Trophoblast cell (in vitro differentiated cells and primary cell): Measurements from ENCODE around the gene PDC.

Experiments
- DNase-seq, 2 donors: peaks; one replicate each; pipeline ENCODE4 v3.0.0-alpha.2; 2016
- H2AFZ ChIP-seq: 2 replicates; pipeline ENCODE4 v1.6.1; 2013; ENCODE audit warnings: low read length, moderate library complexity, mild to moderate bottlenecking; ENCODE audit not compliant: insufficient read depth, poor library complexity
- H2AK5ac ChIP-seq: 2 replicates; pipeline ENCODE4 v1.6.1; 2013; ENCODE audit warnings: mild to moderate bottlenecking, low read length
- H2BK120ac ChIP-seq: 2 replicates; pipeline ENCODE4 v1.6.1; 2013; ENCODE audit warnings: low read length, mild to moderate bottlenecking, moderate library complexity; ENCODE audit not compliant: insufficient read depth, poor library complexity
- H2BK12ac ChIP-seq: 2 replicates; pipeline ENCODE4 v1.6.1; 2013; ENCODE audit warnings: mild to moderate bottlenecking, low read length, moderate library complexity
- H2BK5ac ChIP-seq: 2 replicates; pipeline ENCODE4 v1.6.1; 2013; ENCODE audit warnings: low read length, low read depth, moderate library complexity, mild to moderate bottlenecking; ENCODE audit not compliant: poor library complexity
- H3K14ac ChIP-seq: 2 replicates; pipeline ENCODE4 v1.6.1; 2013; ENCODE audit warnings: mild to moderate bottlenecking, low read length
- H3K18ac ChIP-seq: 2 replicates; pipeline ENCODE4 v1.6.1; 2013; ENCODE audit warnings: mild to moderate bottlenecking, low read length
- H3K23ac ChIP-seq: 2 replicates; pipeline ENCODE4 v1.6.1; 2013; ENCODE audit warnings: low read length
- H3K27ac ChIP-seq: 2 replicates; pipeline ENCODE4 v1.5.1; 2013; ENCODE audit warnings: low read depth, mild to moderate bottlenecking, inconsistent platforms, low read length, moderate library complexity
- H3K27me3 ChIP-seq: 2 replicates; pipeline ENCODE4 v1.6.1; 2013; ENCODE audit warnings: inconsistent platforms, mild to moderate bottlenecking, low read length, moderate library complexity; ENCODE audit not compliant: insufficient read depth
- H3K36me3 ChIP-seq, 2 experiments: 1 replicate in 1 of 2; 2 replicates in 1 of 2; pipeline ENCODE4 v1.6.1; 2013; ENCODE audit warnings: low read length in 2 of 2, mild to moderate bottlenecking in 2 of 2, moderate library complexity in 1 of 2; ENCODE audit not compliant: insufficient read depth in 2 of 2, control insufficient read depth in 1 of 2
- H3K4ac ChIP-seq: 2 replicates; pipeline ENCODE4 v1.6.1; 2013; ENCODE audit warnings: low read depth, mild to moderate bottlenecking, low read length, moderate library complexity
- H3K4me1 ChIP-seq, 2 experiments: 1 replicate in 1 of 2; 2 replicates in 1 of 2; pipeline ENCODE4 v1.6.1; 2013; ENCODE audit warnings: low read length in 2 of 2, mild to moderate bottlenecking in 2 of 2, moderate library complexity in 1 of 2; ENCODE audit not compliant: insufficient read depth in 2 of 2, control insufficient read depth in 1 of 2
- H3K4me2 ChIP-seq: 2 replicates; pipeline ENCODE4 v1.6.1; 2013; ENCODE audit warnings: inconsistent platforms, mild to moderate bottlenecking, low read length, moderate library complexity
- H3K4me3 ChIP-seq: 2 replicates; pipeline ENCODE4 v1.5.1; 2013; ENCODE audit warnings: mild to moderate bottlenecking, low read depth, low read length, inconsistent platforms
- H3K79me1 ChIP-seq: one replicate; pipeline ENCODE4 v1.6.1; 2013; ENCODE audit warnings: low read length
- H3K79me2 ChIP-seq: 2 replicates; pipeline ENCODE4 v1.6.1; 2013; ENCODE audit warnings: low read length, mild to moderate bottlenecking; ENCODE audit not compliant: control insufficient read depth, insufficient read depth, poor library complexity
- H3K9ac ChIP-seq: 2 replicates; pipeline ENCODE4 v1.6.1; 2013; ENCODE audit warnings: mild to moderate bottlenecking, low read length
- H3K9me3 ChIP-seq: 2 replicates; pipeline ENCODE4 v1.6.1; 2013; ENCODE audit warnings: low read depth, mild to moderate bottlenecking, control low read depth, inconsistent platforms, low read length; ENCODE audit not compliant: insufficient read depth
- H4K12ac ChIP-seq: 2 replicates; pipeline ENCODE4 v1.6.1; 2013; ENCODE audit warnings: low read depth, mild to moderate bottlenecking, low read length, moderate library complexity
- H4K8ac ChIP-seq: 2 replicates; pipeline ENCODE4 v1.6.1; 2013; ENCODE audit warnings: low read depth, mild to moderate bottlenecking, low read length, moderate library complexity
- H4K91ac ChIP-seq: one replicate; pipeline ENCODE4 v1.6.1; 2013; ENCODE audit warnings: low read depth, mild to moderate bottlenecking, low read length, moderate library complexity
- WGBS: extraction: QIAGEN DNeasy Blood & Tissue Kit; methylation state at CpG from one replicate; pipeline ENCODE4 v1.1.7; 2013; ENCODE audit warnings: missing lambda C conversion rate; ENCODE audit not compliant: insufficient read length, insufficient coverage; ENCODE audit errors: extremely low coverage; 5-methylcytosine and 5-hydroxymethylcytosine counted together

The PDC gene

GRCh38 chr1:186499571-186499970, 38.7 kb upstream of the PDC start:
- no CpG with 5 or more reads among the region's 1 CpG for WGBS
- Histone ChIP-seq H2BK12ac (no peak overlapping the region), H4K8ac (no peak overlapping the region), H3K4me2 (no peak overlapping the region), H3K14ac (no peak overlapping the region), H3K4ac (no peak overlapping the region), H3K9me3 (no peaks in the 10 kb centered on the region), H3K27ac (no peak overlapping the region), H3K23ac (no peak overlapping the region), H3K18ac (no peak overlapping the region), H3K9ac (no peak overlapping the region), H2AFZ (no peak overlapping the region), H2BK120ac (no peak overlapping the region), H2BK5ac (no peak overlapping the region), H4K91ac (no peak overlapping the region), H3K79me2 (no peaks in the 10 kb centered on the region), H4K12ac (no peak overlapping the region), H3K4me1 (peaks cover 0 to 5% of the 10 kb centered on the region in 2 experiments), H3K79me1 (peaks cover 5% of the 10 kb centered on the region), H2AK5ac (no peak overlapping the region), H3K4me3 (no peak overlapping the region), H3K36me3 (no peaks in the 10 kb centered on the region), H3K27me3 (no peaks in the 10 kb centered on the region)
- no peak for DNase-seq

- no peaks in the 10 kb centered on the region for H3K9me3 ChIP-seq
- H3K4ac ChIP-seq: no peak overlapping the region
- peaks cover 0 to 6% of the 10 kb centered on the region in 2 experiments for H3K4me1 ChIP-seq
- H2BK120ac ChIP-seq: no peak overlapping the region
- no peak overlapping the region for H2BK12ac ChIP-seq
- no peak overlapping the region for H4K8ac ChIP-seq
- no peak overlapping the region for H3K4me3 ChIP-seq
- no peak overlapping the region for H2BK5ac ChIP-seq
- H3K79me1 ChIP-seq: peaks cover 7% of the 10 kb centered on the region
- no peaks in the 10 kb centered on the region for H3K79me2 ChIP-seq
- no peaks in the 10 kb centered on the region for H3K27me3 ChIP-seq
- H3K4me2 ChIP-seq: no peak overlapping the region
- H3K36me3 ChIP-seq: no peaks in the 10 kb centered on the region
- peak in 1 of 2 donors; percentile 65 for DNase-seq
- H2AK5ac ChIP-seq: no peak overlapping the region
- H2AFZ ChIP-seq: no peak overlapping the region
- no peak overlapping the region for H3K9ac ChIP-seq
- H3K14ac ChIP-seq: no peak overlapping the region
- H4K12ac ChIP-seq: no peak overlapping the region
- H4K91ac ChIP-seq: no peak overlapping the region
- H3K18ac ChIP-seq: no peak overlapping the region
- no CpG with 5 or more reads among the region's 4 CpGs for WGBS
- no peak overlapping the region for H3K23ac ChIP-seq
- no peak overlapping the region for H3K27ac ChIP-seq
Observed at GRCh38 chr1:186498695-186499389, 37.9 kb upstream of the PDC start.

GRCh38 chr1:186498071-186498470, 37.2 kb upstream of the PDC start:
- Histone ChIP-seq H3K18ac (no peak overlapping the region), H3K4me1 (peaks cover 0 to 6% of the 10 kb centered on the region in 2 experiments), H3K4me2 (no peak overlapping the region), H4K8ac (no peak overlapping the region), H3K36me3 (no peaks in the 10 kb centered on the region), H3K23ac (no peak overlapping the region), H3K27ac (no peak overlapping the region), H3K79me1 (peaks cover 7% of the 10 kb centered on the region), H2AFZ (no peak overlapping the region), H3K4me3 (no peak overlapping the region), H3K4ac (no peak overlapping the region), H2AK5ac (no peak overlapping the region), H4K12ac (no peak overlapping the region), H2BK5ac (no peak overlapping the region), H3K9ac (no peak overlapping the region), H4K91ac (no peak overlapping the region), H3K27me3 (no peaks in the 10 kb centered on the region), H3K14ac (no peak overlapping the region), H2BK12ac (no peak overlapping the region), H3K9me3 (no peaks in the 10 kb centered on the region), H2BK120ac (no peak overlapping the region), H3K79me2 (no peaks in the 10 kb centered on the region)
- no CpG with 5 or more reads among the region's 4 CpGs for WGBS
- DNase-seq: peak in 1 of 2 donors; percentile 67

- no peak overlapping the region for H4K91ac ChIP-seq
- no peak overlapping the region for H3K18ac ChIP-seq
- no peak overlapping the region for H3K9ac ChIP-seq
- H3K36me3 ChIP-seq: no peaks in the 10 kb centered on the region
- H2AFZ ChIP-seq: no peak overlapping the region
- H2BK5ac ChIP-seq: no peak overlapping the region
- H3K14ac ChIP-seq: no peak overlapping the region
- H3K4me3 ChIP-seq: no peak overlapping the region
- H3K27me3 ChIP-seq: no peaks in the 10 kb centered on the region
- H3K9me3 ChIP-seq: no peaks in the 10 kb centered on the region
- H3K23ac ChIP-seq: no peak overlapping the region
- H2BK120ac ChIP-seq: no peak overlapping the region
- H3K4me1 ChIP-seq: peaks cover 0 to 8% of the 10 kb centered on the region in 2 experiments
- H4K8ac ChIP-seq: no peak overlapping the region
- WGBS: no CpG with 5 or more reads among the region's 3 CpGs
- no peak overlapping the region for H2BK12ac ChIP-seq
- DNase-seq: no peak
- H3K79me2 ChIP-seq: no peaks in the 10 kb centered on the region
- no peak overlapping the region for H3K4ac ChIP-seq
- no peak overlapping the region for H3K27ac ChIP-seq
- H3K79me1 ChIP-seq: peaks cover 7% of the 10 kb centered on the region
- no peak overlapping the region for H3K4me2 ChIP-seq
- H2AK5ac ChIP-seq: no peak overlapping the region
- no peak overlapping the region for H4K12ac ChIP-seq
Observed at GRCh38 chr1:186497651-186498050, 36.7 kb upstream of the PDC start.
